HCT116 (cell line): ENCODE measurements around the gene FRMPD1. TPM values are rescaled to one million over a fixed set of nuclear protein-coding genes. Genes with fewer than 3 reads are reported as not detected.

Experiments
- ATAC-seq: fragments of 200-7000 bp; cut with Tn5 transposase; 2 replicates; pipeline ENCODE4 v1.9.1; 2020; ENCODE audit warnings: mild to moderate bottlenecking, moderate library complexity
- BruUV-seq: library from RNA; stranded (reverse); fragments of 400-500 nt; replicated peaks from 2 replicates; lab custom pipeline; 2021; lab: Mats Ljungman, UMichigan
- CTCF ChIA-PET: fragments of 300-600 bp; sonication (Branson Sonifier 250); formaldehyde crosslinking; loops from one replicate; lab custom pipeline; 2021; ENCODE audit warnings: antibody characterized with exemption; lab: Charles Lee
- POLR2A ChIA-PET: fragments of 300-600, 350-600 bp; sonication (Branson Sonifier 250); formaldehyde crosslinking; loops from one replicate; lab custom pipeline; 2021; ENCODE audit warnings: antibody characterized with exemption; lab: Charles Lee
- RAD21 ChIA-PET, 2 experiments: fragments of 300-600 bp; sonication (Branson Sonifier 250); formaldehyde crosslinking; loops; one replicate each; lab custom pipeline; 2023; ENCODE audit warnings: low total read pairs in 2 of 2; ENCODE audit not compliant: uncharacterized antibody in 2 of 2, unreplicated experiment in 2 of 2, low non-redundant PET in 1 of 2; lab: Charles Lee
- DNase-seq: peaks from one replicate; pipeline ENCODE4 v3.0.0-alpha.2; 2010; ENCODE audit warnings: low read depth, low spot score
- H2AFZ ChIP-seq: fragments of 200-600 bp; shearing (Covaris generic), sonication (generic); 2 replicates; pipeline ENCODE4 v1.6.1; 2017; ENCODE audit warnings: low read depth, mixed run types, mixed read lengths, antibody characterized with exemption, low read length; ENCODE audit not compliant: poor library complexity, severe bottlenecking
- H3K27ac ChIP-seq: 2 replicates; pipeline ENCODE4 v1.5.1; 2012; ENCODE audit warnings: low read depth, low read length
- H3K27me3 ChIP-seq: fragments of 200-600 bp; sonication (generic); 2 replicates; pipeline ENCODE4 v1.6.1; 2016; ENCODE audit warnings: mixed run types, low read length, mixed read lengths; ENCODE audit not compliant: insufficient read depth
- H3K36me3 ChIP-seq, 2 experiments: fragments of 200-500 bp in 1 of 2; fragments of 200-600 bp in 1 of 2; sonication (Bioruptor generic) in 1 of 2; sonication (generic) in 1 of 2; 2 replicates each; pipeline versions ENCODE4 v1.5.1 to v1.6.1; 2014 to 2016; ENCODE audit warnings: low read length in 2 of 2, inconsistent platforms in 1 of 2, mixed read lengths in 1 of 2, mixed run types in 1 of 2; ENCODE audit not compliant: insufficient read depth in 2 of 2, control insufficient read depth in 1 of 2
- H3K4me1 ChIP-seq, 2 experiments: fragments of 200-600 bp in 1 of 2; sonication (generic) in 1 of 2; 2 replicates each; pipeline versions ENCODE4 v1.5.1 to v1.6.1; 2012 to 2017; ENCODE audit warnings: low read length in 2 of 2, inconsistent platforms in 1 of 2, mild to moderate bottlenecking in 1 of 2, mixed read lengths in 1 of 2, mixed run types in 1 of 2, moderate library complexity in 1 of 2; ENCODE audit not compliant: insufficient read depth in 2 of 2, control insufficient read depth in 1 of 2
- H3K4me2 ChIP-seq: fragments of 200-600 bp; sonication (generic); 2 replicates; pipeline ENCODE4 v1.6.1; 2017; ENCODE audit warnings: mixed run types, low read length, mixed read lengths
- H3K4me3 ChIP-seq, 2 experiments: fragments of 200-600 bp in 1 of 2; sonication (generic) in 1 of 2; replicated peaks in 1 of 2; 2 replicates each; pipeline ENCODE4 v1.5.1; 2011 to 2016; ENCODE audit warnings: low read length in 2 of 2, control low read depth in 1 of 2, low read depth in 1 of 2, mild to moderate bottlenecking in 1 of 2, mixed read lengths in 1 of 2, mixed run types in 1 of 2
- H3K79me2 ChIP-seq: fragments of 200-600 bp; sonication (generic); 2 replicates; pipeline ENCODE4 v1.6.1; 2017; ENCODE audit warnings: mild to moderate bottlenecking, mixed run types, low read length, moderate library complexity, mixed read lengths; ENCODE audit not compliant: insufficient read depth
- H3K9ac ChIP-seq: fragments of 200-600 bp; sonication (generic); 2 replicates; pipeline ENCODE4 v1.6.1; 2016; ENCODE audit warnings: low read length, mixed read lengths
- H3K9me2 ChIP-seq: fragments of 200-600 bp; sonication (generic), shearing (Covaris generic); 2 replicates; pipeline ENCODE4 v1.6.1; 2017; ENCODE audit warnings: mixed run types, mild to moderate bottlenecking, moderate library complexity; ENCODE audit not compliant: insufficient read depth
- H3K9me3 ChIP-seq, 2 experiments: fragments of 200-500 bp in 1 of 2; fragments of 200-600 bp in 1 of 2; sonication (Bioruptor generic) in 1 of 2; sonication (generic) in 1 of 2; 2 replicates each; pipeline ENCODE4 v1.6.1; 2014 to 2017; ENCODE audit warnings: low read length in 2 of 2, mixed read lengths in 2 of 2, inconsistent platforms in 1 of 2, low read depth in 1 of 2, mild to moderate bottlenecking in 1 of 2, mixed run types in 1 of 2, moderate library complexity in 1 of 2; ENCODE audit not compliant: control insufficient read depth in 1 of 2, insufficient read depth in 1 of 2
- H4K20me1 ChIP-seq: fragments of 200-600 bp; sonication (generic), shearing (Covaris generic); 2 replicates; pipeline ENCODE4 v1.6.1; 2017; ENCODE audit warnings: mixed run types, mild to moderate bottlenecking, moderate library complexity; ENCODE audit not compliant: insufficient read depth
- ATF3 ChIP-seq: IDR thresholded peaks from 2 replicates; pipeline ENCODE4 v1.6.1; 2012
- CBX3 ChIP-seq: IDR thresholded peaks from 2 replicates; pipeline ENCODE4 v1.6.1; 2012; ENCODE audit warnings: low read depth
- CEBPB ChIP-seq: IDR thresholded peaks from 2 replicates; pipeline ENCODE4 v1.6.1; 2012; ENCODE audit warnings: low read depth
- ELF1 ChIP-seq: IDR thresholded peaks from 2 replicates; pipeline ENCODE4 v1.6.1; 2012; ENCODE audit warnings: low read depth, borderline replicate concordance
- EZH2 ChIP-seq: fragments of 200-600 bp; sonication (generic); IDR thresholded peaks from 2 replicates; pipeline ENCODE4 v1.6.1; 2017; ENCODE audit warnings: antibody characterized with exemption, mixed run types
- EZH2phosphoT487 ChIP-seq: fragments of 200-600 bp; IDR thresholded peaks from 2 replicates; pipeline ENCODE4 v1.6.1; 2018; ENCODE audit warnings: antibody characterized with exemption, borderline replicate concordance
- FOSL1 ChIP-seq: IDR thresholded peaks from 2 replicates; pipeline ENCODE4 v1.6.1; 2012; ENCODE audit warnings: low read depth
- JUND ChIP-seq: IDR thresholded peaks from 2 replicates; pipeline ENCODE4 v1.6.1; 2012
- MAX ChIP-seq: IDR thresholded peaks from 2 replicates; pipeline ENCODE4 v1.6.1; 2012
- POLR2A ChIP-seq: IDR thresholded peaks from 2 replicates; pipeline ENCODE4 v1.7.0; 2011; ENCODE audit warnings: borderline replicate concordance; ENCODE audit not compliant: insufficient read depth, insufficient read length; ENCODE audit errors: extremely low read depth
- POLR2AphosphoS5 ChIP-seq: IDR thresholded peaks from 2 replicates; pipeline ENCODE4 v1.6.1; 2011; ENCODE audit warnings: mild to moderate bottlenecking, low read depth, low read length, moderate library complexity
- RAD21 ChIP-seq: IDR thresholded peaks from 2 replicates; pipeline ENCODE4 v1.6.1; 2012; ENCODE audit warnings: low read depth, mild to moderate bottlenecking
- SIN3A ChIP-seq: IDR thresholded peaks from 2 replicates; pipeline ENCODE4 v1.6.1; 2012; ENCODE audit warnings: low read depth
- SP1 ChIP-seq: IDR thresholded peaks from 2 replicates; pipeline ENCODE4 v1.6.1; 2012; ENCODE audit warnings: low read depth
- SRF ChIP-seq: IDR thresholded peaks from 2 replicates; pipeline ENCODE4 v1.6.1; 2012; ENCODE audit warnings: low read depth
- TCF7L2 ChIP-seq: IDR thresholded peaks from 2 replicates; pipeline ENCODE4 v1.7.0; 2011; ENCODE audit warnings: borderline replicate concordance, inconsistent platforms; ENCODE audit not compliant: insufficient read depth, insufficient read length; ENCODE audit errors: extremely low read depth
- YY1 ChIP-seq: IDR thresholded peaks from 2 replicates; pipeline ENCODE4 v1.6.1; 2011; ENCODE audit warnings: low read length, low read depth, moderate library complexity, mild to moderate bottlenecking; ENCODE audit not compliant: insufficient replicate concordance; ENCODE audit errors: extremely low read depth
- ZFX ChIP-seq: fragments of 450-650 bp; IDR thresholded peaks from 2 replicates; pipeline ENCODE4 v1.6.1; 2017
- intact Hi-C: fragments of 100-400 bp; cut with micrococcal nuclease; formaldehyde crosslinking; loops from 2 replicates; pipeline ENCODE4 v1.10.0; 2022
- total RNA-seq: library from RNA; stranded (reverse); gene quantifications from one replicate; pipeline ENCODE4 v1.2.1, GENCODE V29; 2021; ENCODE audit not compliant: unreplicated experiment
- TF ChIP-seq, protein P1 (sequence below): IDR thresholded peaks from 2 replicates; pipeline ENCODE4 v1.6.1; 2012; ENCODE audit warnings: low read depth
- TF ChIP-seq, protein P2 (sequence below): IDR thresholded peaks from 2 replicates; pipeline ENCODE4 v1.6.1; 2011; ENCODE audit warnings: mild to moderate bottlenecking, low read length, moderate library complexity; ENCODE audit not compliant: insufficient replicate concordance; ENCODE audit errors: extremely low read depth

Gene FRMPD1
- total RNA-seq, 1 experiment from 2014 or later = 0.52 TPM

GRCh38 chr9:37652261-37652660, 1.5 kb downstream of the FRMPD1 start:
- CTCF ChIA-PET = no interaction called here
- Histone ChIP-seq H2AFZ (no peak overlapping the region), H3K9me2 (no peaks in the 10 kb centered on the region), H4K20me1 (no peaks in the 10 kb centered on the region), H3K4me1 (peaks cover 0 to 10% of the 10 kb centered on the region in 2 experiments; a peak in 2 of 4 replicates), H3K4me3 (no peak overlapping the region), H3K4me2 (no peak overlapping the region), H3K9me3 (no peaks in the 10 kb centered on the region), H3K27ac (no peak overlapping the region), H3K36me3 (no peaks in the 10 kb centered on the region), H3K27me3 (peaks cover 30% of the 10 kb centered on the region), H3K9ac (no peak overlapping the region), H3K79me2 (no peaks in the 10 kb centered on the region)
- DNase-seq (no peak), ATAC-seq (no peak)
- BruUV-seq = no TSS peak
- no peak for TF ChIP-seq POLR2AphosphoS5
- TF ChIP-seq, protein P1, sequence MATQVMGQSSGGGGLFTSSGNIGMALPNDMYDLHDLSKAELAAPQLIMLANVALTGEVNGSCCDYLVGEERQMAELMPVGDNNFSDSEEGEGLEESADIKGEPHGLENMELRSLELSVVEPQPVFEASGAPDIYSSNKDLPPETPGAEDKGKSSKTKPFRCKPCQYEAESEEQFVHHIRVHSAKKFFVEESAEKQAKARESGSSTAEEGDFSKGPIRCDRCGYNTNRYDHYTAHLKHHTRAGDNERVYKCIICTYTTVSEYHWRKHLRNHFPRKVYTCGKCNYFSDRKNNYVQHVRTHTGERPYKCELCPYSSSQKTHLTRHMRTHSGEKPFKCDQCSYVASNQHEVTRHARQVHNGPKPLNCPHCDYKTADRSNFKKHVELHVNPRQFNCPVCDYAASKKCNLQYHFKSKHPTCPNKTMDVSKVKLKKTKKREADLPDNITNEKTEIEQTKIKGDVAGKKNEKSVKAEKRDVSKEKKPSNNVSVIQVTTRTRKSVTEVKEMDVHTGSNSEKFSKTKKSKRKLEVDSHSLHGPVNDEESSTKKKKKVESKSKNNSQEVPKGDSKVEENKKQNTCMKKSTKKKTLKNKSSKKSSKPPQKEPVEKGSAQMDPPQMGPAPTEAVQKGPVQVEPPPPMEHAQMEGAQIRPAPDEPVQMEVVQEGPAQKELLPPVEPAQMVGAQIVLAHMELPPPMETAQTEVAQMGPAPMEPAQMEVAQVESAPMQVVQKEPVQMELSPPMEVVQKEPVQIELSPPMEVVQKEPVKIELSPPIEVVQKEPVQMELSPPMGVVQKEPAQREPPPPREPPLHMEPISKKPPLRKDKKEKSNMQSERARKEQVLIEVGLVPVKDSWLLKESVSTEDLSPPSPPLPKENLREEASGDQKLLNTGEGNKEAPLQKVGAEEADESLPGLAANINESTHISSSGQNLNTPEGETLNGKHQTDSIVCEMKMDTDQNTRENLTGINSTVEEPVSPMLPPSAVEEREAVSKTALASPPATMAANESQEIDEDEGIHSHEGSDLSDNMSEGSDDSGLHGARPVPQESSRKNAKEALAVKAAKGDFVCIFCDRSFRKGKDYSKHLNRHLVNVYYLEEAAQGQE = no peak
- no peak for TF ChIP-seq ZFX
- no peak for TF ChIP-seq POLR2A
- TF ChIP-seq SP1 = no peak
- TF ChIP-seq JUND = no peak
- no peak for TF ChIP-seq ATF3
- no peak for TF ChIP-seq YY1
- TF ChIP-seq SRF = no peak
- no peak for TF ChIP-seq SIN3A
- TF ChIP-seq EZH2phosphoT487 = no peak
- TF ChIP-seq, protein P2, sequence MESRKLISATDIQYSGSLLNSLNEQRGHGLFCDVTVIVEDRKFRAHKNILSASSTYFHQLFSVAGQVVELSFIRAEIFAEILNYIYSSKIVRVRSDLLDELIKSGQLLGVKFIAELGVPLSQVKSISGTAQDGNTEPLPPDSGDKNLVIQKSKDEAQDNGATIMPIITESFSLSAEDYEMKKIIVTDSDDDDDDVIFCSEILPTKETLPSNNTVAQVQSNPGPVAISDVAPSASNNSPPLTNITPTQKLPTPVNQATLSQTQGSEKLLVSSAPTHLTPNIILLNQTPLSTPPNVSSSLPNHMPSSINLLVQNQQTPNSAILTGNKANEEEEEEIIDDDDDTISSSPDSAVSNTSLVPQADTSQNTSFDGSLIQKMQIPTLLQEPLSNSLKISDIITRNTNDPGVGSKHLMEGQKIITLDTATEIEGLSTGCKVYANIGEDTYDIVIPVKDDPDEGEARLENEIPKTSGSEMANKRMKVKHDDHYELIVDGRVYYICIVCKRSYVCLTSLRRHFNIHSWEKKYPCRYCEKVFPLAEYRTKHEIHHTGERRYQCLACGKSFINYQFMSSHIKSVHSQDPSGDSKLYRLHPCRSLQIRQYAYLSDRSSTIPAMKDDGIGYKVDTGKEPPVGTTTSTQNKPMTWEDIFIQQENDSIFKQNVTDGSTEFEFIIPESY = no peak
- TF ChIP-seq RAD21 = no peak
- no peak for TF ChIP-seq FOSL1
- TF ChIP-seq ELF1 = no peak
- TF ChIP-seq CBX3 = no peak
- no peak for TF ChIP-seq MAX
- TF ChIP-seq EZH2 = no peak
- TF ChIP-seq CEBPB = no peak
- TF ChIP-seq TCF7L2 = no peak
- POLR2A ChIA-PET = no interaction called here
- intact Hi-C loops = no loop called here
- RAD21 ChIA-PET = no interaction called here
